ENCODE data around the gene SBK1.

GRCh38 chr16:28285649-28286048 lies 6.7 kb upstream of the SBK1 start:
- TF ChIP-seq CTCF (IDR thresholded peaks at IDR 0.05): no peak
- no peak for TF ChIP-seq EZH2phosphoT487 (IDR thresholded peaks at IDR 0.05)

Measured in neural progenitor cell (in vitro differentiated cells).